Measurements from ENCODE around the gene SLC19A1.

SLC19A1 gene

GRCh38 chr21:45472445-45473365 lies 69.5 kb downstream of the SLC19A1 start:
- in situ Hi-C loops (cut with MboI; ENCODE audit: low sequenced_read_pairs) = loop anchor here (25.0 kb wide), 1 partner anchor 340 kb away; no protein-coding TSS in a partner anchor

DNA sequence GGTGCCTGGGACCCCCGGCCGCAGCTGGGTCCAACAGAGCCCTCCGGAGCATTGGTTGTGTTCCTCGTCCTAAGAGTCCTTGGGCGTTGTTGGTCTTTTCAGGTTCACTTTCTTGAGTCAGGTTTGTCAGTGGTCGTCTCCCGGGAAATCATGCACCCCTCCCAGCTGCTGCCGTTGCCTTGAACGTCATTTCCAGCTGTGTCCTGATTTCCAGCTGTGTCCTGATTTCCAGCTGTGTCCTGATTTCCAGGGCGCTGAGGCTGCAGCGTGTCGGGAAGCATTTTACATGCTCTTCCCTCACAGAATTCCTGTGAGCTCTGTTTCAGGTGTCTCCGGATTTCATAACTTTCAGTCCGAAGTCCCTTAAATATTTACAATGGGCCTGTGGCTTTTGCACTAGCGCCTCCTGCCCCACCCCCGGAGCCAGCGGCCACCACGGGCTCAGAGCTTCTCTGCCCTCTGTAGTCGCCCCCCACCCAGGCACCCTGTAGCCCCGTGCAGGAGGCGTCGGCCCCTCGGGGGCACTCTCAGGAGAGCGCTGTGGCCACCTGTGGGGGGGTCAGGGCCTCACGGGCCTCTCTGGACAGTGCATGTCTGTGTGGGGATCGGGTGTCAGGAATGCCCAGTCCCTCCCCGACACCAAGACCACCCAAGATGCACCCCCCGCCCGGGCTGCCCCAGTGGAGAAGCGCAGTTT lies 70.6 kb downstream of the SLC19A1 start:
- in situ Hi-C loops (cut with MboI; ENCODE audit: low sequenced_read_pairs) = loop anchor here (25.0 kb wide), 1 partner anchor 341 kb away; no protein-coding TSS in a partner anchor

- in situ Hi-C loops (cut with MboI; ENCODE audit: low sequenced_read_pairs) = loop anchor here (25.0 kb wide), 1 partner anchor 341 kb away; no protein-coding TSS in a partner anchor
Measured at GRCh38 chr21:45470773-45471524, 71.3 kb downstream of the SLC19A1 start.

DNA sequence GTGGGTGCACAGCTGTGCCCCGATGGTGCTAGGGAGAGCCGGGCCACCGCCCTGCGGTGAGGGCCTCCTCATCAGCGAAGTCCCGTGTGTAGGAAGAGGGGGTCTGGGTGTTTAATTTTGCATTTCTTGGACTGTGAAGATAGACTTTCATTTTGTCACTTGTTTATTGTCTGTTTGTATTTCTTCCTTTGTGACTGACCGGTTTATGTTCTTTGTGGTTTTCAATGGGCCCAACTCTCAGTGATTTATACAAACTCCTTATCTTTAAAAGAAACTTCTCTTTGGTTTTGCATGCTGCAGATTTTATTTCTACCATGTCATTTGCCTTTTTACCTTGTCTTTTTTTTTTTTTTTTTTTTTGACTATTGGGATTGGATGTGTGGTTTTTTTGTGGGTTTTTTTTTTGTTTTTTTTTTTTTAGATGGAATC lies 72.1 kb downstream of the SLC19A1 start:
- in situ Hi-C loops (cut with MboI; ENCODE audit: low sequenced_read_pairs) = loop anchor here (25.0 kb wide), 1 partner anchor 342 kb away; no protein-coding TSS in a partner anchor

DNA sequence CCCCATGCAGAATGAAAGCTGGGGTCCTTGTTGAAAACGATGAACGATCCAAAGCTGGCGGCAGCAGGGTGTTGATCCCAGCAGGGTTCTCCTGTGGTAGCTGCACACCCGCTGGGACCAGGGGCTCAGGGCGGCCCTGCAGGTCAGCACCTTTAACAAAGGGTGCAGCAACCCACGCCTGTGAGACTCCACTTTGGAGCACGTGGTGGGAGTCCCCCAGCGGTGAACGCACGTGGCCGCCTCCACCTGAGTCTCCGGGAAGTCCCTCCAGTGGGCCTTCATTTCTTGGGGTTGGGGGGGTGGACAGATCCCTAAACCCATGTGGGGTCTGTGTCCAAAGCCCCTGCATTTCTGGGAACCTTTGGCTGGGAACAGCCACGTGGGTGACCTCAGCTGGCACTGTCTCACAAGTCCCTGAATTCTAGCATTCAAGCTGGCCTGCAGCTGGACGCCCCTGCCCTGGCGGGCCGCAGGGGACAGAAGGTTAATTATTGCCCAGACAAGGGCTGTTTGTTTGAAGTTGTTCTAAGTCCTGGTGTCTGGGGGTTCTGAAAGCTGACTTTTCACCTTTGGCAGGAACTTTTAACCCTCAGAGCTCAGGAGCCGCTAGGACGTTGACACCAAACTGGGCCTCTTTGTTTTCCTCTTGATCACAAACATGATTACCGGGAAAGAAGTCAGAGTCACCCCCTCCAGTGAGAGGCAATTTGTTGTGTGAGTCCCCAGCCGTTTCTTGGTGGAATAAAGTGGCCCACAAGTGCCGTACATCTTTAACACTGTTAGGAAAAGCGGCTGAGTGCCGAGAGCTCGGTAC lies 72.8 kb downstream of the SLC19A1 start:
- in situ Hi-C loops (cut with MboI; ENCODE audit: low sequenced_read_pairs) = loop anchor here (25.0 kb wide), 1 partner anchor 343 kb away; no protein-coding TSS in a partner anchor

DNA sequence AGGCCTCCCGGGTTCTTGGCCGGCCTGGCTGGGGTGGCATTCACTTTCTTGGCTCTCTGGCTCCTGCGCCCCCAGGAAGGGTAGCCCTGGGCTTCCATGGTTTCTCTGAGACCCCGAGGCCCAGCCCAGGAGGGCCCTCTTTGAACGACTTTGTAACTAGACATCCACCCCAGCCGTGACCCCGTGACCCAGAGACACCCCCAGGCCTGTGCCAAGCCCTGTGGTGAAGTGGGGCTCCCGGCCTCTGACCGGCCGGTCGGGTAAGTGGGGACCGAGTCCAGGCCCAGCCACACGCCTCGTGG lies 73.3 kb downstream of the SLC19A1 start:
- in situ Hi-C loops (cut with MboI; ENCODE audit: low sequenced_read_pairs) = loop anchor here (25.0 kb wide), 1 partner anchor 343 kb away; no protein-coding TSS in a partner anchor

- in situ Hi-C loops (cut with MboI; ENCODE audit: low sequenced_read_pairs) = loop anchor here (25.0 kb wide), 1 partner anchor 344 kb away; no protein-coding TSS in a partner anchor
Measured at GRCh38 chr21:45468051-45468970, 73.9 kb downstream of the SLC19A1 start.

- in situ Hi-C loops (cut with MboI; ENCODE audit: low sequenced_read_pairs) = loop anchor here (25.0 kb wide), 1 partner anchor 345 kb away; no protein-coding TSS in a partner anchor
Measured at GRCh38 chr21:45467221-45467779, 74.9 kb downstream of the SLC19A1 start.

GRCh38 chr21:45466330-45467220 lies 75.7 kb downstream of the SLC19A1 start:
- in situ Hi-C loops (cut with MboI; ENCODE audit: low sequenced_read_pairs) = loop anchor here (25.0 kb wide), 1 partner anchor 346 kb away; no protein-coding TSS in a partner anchor

GRCh38 chr21:45465611-45466329 lies 76.5 kb downstream of the SLC19A1 start:
- in situ Hi-C loops (cut with MboI; ENCODE audit: low sequenced_read_pairs) = loop anchor here (25.0 kb wide), 1 partner anchor 347 kb away; no protein-coding TSS in a partner anchor

GRCh38 chr21:45465105-45465504 lies 77.1 kb downstream of the SLC19A1 start:
- in situ Hi-C loops (cut with MboI; ENCODE audit: low sequenced_read_pairs) = loop anchor here (25.0 kb wide), 1 partner anchor 347 kb away; no protein-coding TSS in a partner anchor

GRCh38 chr21:45464309-45464708 lies 77.9 kb downstream of the SLC19A1 start:
- in situ Hi-C loops (cut with MboI; ENCODE audit: low sequenced_read_pairs) = loop anchor here (25.0 kb wide), 1 partner anchor 348 kb away; no protein-coding TSS in a partner anchor

DNA sequence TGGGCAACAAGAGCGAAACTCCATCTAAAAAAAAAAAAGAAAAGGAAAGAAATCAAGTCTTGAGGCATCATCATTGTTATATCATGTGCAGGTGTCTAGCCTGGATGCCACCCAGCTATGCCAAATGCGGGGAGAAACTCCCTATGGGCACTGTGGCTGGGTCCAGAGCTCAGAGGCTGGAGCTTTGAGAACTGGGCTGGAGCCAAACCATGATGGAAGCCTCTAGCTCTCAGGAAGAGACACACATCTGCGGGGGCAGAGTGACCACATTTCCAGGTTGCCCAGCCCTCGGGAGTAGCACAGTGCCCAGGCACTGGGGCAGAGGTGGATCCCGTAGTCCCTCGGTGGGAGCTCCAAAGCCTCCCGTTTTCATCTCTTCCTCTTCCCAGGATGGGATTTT lies 78.4 kb downstream of the SLC19A1 start:
- in situ Hi-C loops (cut with MboI; ENCODE audit: low sequenced_read_pairs) = loop anchor here (25.0 kb wide), 1 partner anchor 348 kb away; no protein-coding TSS in a partner anchor

- in situ Hi-C loops (cut with MboI; ENCODE audit: low sequenced_read_pairs) = loop anchor here (25.0 kb wide), 1 partner anchor 350 kb away; no protein-coding TSS in a partner anchor
Measured at GRCh38 chr21:45461806-45462341, 80.4 kb downstream of the SLC19A1 start.

DNA sequence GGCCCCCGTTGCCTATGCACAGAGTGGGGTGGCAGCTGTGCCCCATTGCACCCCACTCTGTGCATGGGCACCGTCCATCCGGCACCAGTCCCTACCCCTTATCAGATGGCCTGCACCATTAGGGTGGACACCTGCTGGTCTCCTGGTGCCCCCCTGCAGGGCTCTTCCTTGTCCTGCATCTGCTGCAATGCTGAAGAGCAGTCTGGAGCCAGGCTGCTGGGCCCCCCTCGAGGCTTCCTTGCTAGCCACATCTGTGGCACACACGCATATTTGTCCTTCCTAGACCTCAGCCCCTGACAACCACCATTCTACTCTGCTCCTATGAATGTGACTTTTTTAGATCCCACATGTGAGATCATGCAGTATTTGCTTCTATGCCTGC lies 80.9 kb downstream of the SLC19A1 start:
- in situ Hi-C loops (cut with MboI; ENCODE audit: low sequenced_read_pairs) = loop anchor here (25.0 kb wide), 1 partner anchor 351 kb away; no protein-coding TSS in a partner anchor
